ENCODE data around the gene NAB2. TPM values are rescaled to one million over a fixed set of nuclear protein-coding genes. Genes with fewer than 3 reads are reported as not detected.

The NAB2 gene
- total RNA-seq, 2 experiments from 2014 or later, result 52.1 to 53.6 TPM

DNA sequence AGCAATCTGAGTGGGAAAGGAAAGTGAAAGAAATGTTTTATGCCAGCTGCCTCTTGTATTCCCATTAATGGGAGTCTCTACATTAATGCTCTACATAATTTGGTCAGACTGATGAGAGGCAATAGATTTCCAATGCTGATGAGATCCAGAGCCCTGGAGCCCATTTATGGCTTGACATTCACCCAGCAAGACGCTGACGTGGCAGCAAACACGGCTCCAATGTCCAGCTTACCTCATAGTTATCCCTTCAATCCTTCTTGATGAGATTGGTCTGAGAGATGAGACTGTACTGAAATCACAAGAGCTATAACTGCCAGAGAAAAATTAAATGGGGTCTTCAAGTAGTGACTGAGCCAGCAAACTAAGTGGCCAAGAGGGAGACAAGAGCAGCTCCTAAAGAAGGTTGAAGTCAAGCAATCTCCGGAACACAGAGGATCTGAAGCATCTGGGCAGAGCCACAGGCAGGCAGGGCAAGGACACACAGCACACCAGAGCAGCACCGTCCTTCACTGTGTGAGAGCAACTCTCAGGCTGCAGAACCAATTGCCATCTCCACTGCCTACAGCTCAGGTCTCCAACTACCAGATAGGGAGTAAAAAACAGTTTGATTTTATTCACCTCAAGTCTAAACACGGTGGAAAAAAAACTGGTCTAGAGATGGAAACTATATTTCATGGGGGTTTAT lies 31.7 kb upstream of the NAB2 start:
- ChIA-PET CTCF (no interaction called here), POLR2A (no interaction called here)

GRCh38 chr12:57058454-57058853 lies 30.5 kb upstream of the NAB2 start:
- POLR2A ChIA-PET, result no interaction called here
- CTCF ChIA-PET, result interaction anchor here (1.2 to 2.9 kb wide), 3 partner anchors 10 to 54 kb away, joined by 6 to 14 read pairs (median 6); partner anchors contain the start of gene STAT6

- ChIA-PET POLR2A (interaction anchor here (1.0 to 2.5 kb wide), 2 partner anchors 26 to 47 kb away, joined by 3 to 15 read pairs; partner anchors contain the start of gene STAT6), CTCF (interaction anchor here (1.3 to 2.8 kb wide), 2 partner anchors 14 to 60 kb away, joined by 4 to 9 read pairs; partner anchors contain the start of gene NEMP1)
Measured at GRCh38 chr12:57063991-57064685, 24.8 kb upstream of the NAB2 start.

GRCh38 chr12:57066245-57066644 lies 22.7 kb upstream of the NAB2 start:
- CTCF ChIA-PET, result interaction anchor here (1.0 to 6.9 kb wide), 7 partner anchors 12 to 58 kb away, joined by 3 to 83 read pairs (median 3); partner anchors contain the start of genes NEMP1 and STAT6
- POLR2A ChIA-PET, result interaction anchor here (2.5 kb wide), 1 partner anchor 45 kb away, joined by 15 read pairs; the partner anchor contains the start of gene STAT6

DNA sequence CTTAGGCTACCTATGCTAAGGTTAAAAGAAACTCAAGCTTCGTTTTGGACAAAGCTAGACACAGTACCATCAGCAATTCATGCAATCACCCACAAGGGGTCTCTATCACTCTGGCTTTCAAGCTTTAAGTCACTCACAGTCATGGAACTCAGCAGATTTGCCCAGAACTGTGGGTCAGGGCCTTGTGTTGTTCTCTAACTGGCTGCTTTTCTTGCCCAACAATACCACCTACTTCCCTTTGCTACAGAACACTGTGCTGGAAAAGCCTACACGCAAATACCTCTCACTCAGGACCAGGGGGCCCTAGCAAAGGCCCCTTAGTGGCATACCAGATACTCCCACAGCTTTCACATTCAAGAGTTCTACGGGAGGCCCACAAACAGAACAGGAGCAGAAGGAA lies 19.4 kb upstream of the NAB2 start:
- POLR2A ChIA-PET, result interaction anchor here (1.3 to 1.8 kb wide), 2 partner anchors 9 to 42 kb away, joined by 5 to 18 read pairs; partner anchors contain the start of gene STAT6
- CTCF ChIA-PET, result interaction anchor here (0.6 to 6.9 kb wide), 19 partner anchors 9 to 398 kb away, joined by 3 to 83 read pairs (median 4); partner anchors contain the start of genes LRP1, NEMP1 and STAT6

GRCh38 chr12:57072661-57073060 lies 16.3 kb upstream of the NAB2 start:
- CTCF ChIA-PET, result interaction anchor here (0.7 to 4.6 kb wide), 4 partner anchors 14 to 315 kb away, joined by 3 to 44 read pairs (median 5); partner anchors contain the start of gene STAT6
- POLR2A ChIA-PET, result interaction anchor here (0.7 kb wide), 1 partner anchor 9 kb away, joined by 3 read pairs; no protein-coding TSS in a partner anchor

DNA sequence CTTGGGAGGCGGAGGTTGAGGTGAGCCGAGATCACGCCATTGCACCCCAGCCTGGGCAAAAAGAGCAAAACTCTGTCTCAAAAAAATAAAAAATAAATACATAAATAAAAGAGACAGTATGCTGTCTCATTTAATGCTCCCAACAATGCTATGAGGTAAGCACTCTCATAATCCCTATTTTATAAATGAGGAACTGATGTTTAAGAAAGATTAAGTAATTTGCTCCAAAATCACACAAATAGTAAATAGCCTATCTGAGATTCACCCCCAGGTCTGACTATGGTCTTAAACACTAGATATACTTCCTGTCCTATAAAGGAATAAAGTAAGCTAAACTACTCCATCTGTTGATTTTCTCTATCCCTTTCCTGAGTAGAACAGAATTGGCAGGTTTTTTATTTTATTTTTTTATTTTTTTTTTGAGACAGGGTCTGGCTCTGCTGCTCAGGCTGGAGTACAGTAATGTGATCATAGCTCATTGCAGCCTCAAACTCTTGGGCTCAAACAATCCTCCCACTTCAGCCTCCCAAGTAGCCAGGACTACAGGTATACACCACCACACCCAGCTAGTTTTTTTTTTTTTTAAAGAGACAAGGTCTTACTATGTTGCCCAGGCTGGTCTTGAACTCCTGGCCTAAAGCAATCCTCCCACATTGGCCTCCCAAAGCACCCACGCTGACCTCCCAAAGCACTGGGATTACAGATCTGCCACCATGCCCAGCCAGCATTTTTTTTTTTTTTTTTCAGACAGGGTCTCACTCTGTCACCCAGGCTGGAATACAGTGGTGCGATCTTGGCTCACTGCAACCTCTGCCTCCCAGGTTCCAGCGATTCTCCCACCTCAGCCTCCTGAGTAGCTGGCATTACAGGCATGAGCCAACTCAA lies 15.1 kb upstream of the NAB2 start:
- ChIA-PET POLR2A (interaction anchor here (0.7 kb wide), 1 partner anchor 106 kb away, joined by 4 read pairs; no protein-coding TSS in a partner anchor), CTCF (interaction anchor here (0.8 to 1.8 kb wide), 5 partner anchors 20 to 67 kb away, joined by 4 to 11 read pairs (median 4); partner anchors contain the start of gene STAT6)

DNA sequence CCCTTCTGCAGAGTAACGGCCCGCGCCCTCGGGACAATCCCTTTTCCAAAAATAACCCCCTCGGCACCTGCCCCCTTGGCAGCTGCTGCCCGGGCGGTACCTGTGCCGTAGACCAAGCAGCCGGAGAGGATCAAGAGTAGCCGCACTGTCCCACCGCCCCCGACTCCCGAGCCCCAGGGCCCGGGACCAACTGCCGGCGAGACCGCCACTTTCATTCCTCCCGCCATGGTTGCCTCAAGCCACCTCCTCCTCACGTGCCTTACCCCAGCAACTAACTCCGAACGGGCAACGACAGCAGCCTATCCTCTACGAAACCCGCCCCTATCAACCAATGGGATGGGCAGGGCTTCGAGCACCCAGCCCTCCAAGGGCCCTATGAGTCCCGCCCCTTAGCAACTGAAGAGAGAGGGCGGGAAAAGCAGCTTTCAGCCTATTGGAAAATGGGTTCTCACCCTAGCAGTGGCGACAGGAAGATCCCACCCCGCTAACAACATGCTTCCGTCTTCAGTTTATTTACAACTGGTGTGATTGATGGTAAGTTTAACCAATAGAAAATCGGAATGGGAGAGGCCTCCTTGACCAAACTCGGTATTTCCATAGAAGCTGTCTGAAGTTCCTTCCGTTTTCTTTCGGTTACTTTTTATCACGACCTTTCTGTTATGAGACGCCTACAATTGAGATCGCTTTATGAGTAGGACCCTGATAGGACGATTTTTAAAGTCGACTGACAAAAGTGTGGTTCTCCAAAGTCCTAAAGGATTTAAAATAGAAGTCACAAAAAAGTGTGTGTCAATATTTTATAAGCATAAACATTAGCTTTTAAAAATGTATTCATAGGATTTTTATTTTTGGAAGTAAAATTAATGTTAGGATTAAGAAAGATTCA lies 10.2 kb upstream of the NAB2 start, which contains the start of gene NEMP1:
TSS of gene NEMP1 (minus strand) at position 273 of the 886 bp plus-strand sequence. CDS start at position 227, 46 bp downstream.
- ChIA-PET CTCF (interaction anchor here (0.9 to 4.0 kb wide), 9 partner anchors 10 to 71 kb away, joined by 3 to 17 read pairs (median 7); partner anchors contain the start of gene NAB2), POLR2A (interaction anchor here (0.8 to 2.5 kb wide), 10 partner anchors 9 to 353 kb away, joined by 3 to 27 read pairs (median 5); partner anchors contain the start of genes NAB2, NACA and STAT6)

DNA sequence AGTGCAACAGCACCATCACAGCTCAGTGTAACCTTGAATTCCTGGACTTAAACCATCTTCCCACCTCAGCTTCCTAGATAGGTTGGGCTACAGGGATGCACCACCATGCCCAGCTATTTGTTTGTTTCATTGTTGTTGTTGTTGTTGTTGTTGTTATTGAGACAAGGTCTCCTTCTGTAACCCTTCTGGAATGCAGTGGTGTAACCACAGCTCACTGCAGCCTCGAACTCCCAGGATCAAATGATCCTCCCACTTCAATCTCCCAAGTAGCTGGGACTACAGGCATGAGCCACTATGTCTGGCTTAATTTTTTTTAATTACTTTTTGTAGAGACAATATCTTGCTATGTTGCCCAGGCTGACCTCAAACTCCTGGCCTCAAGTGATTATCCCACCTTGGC lies 9.1 kb upstream of the NAB2 start:
- ChIA-PET CTCF (interaction anchor here (0.7 to 4.0 kb wide), 9 partner anchors 9 to 147 kb away, joined by 3 to 17 read pairs (median 5); partner anchors contain the start of gene NAB2), POLR2A (interaction anchor here (1.0 to 2.5 kb wide), 6 partner anchors 9 to 354 kb away, joined by 4 to 27 read pairs (median 6); partner anchors contain the start of genes NAB2, NACA and STAT6)

GRCh38 chr12:57080855-57081254 lies 8.1 kb upstream of the NAB2 start:
- ChIA-PET CTCF (interaction anchor here (1.5 to 4.0 kb wide), 3 partner anchors 9 to 44 kb away, joined by 3 to 17 read pairs (median 4); no protein-coding TSS in a partner anchor), POLR2A (interaction anchor here (0.6 kb wide), 1 partner anchor 8 kb away, joined by 3 read pairs; no protein-coding TSS in a partner anchor)

- CTCF ChIA-PET, result no interaction called here
- POLR2A ChIA-PET, result interaction anchor here (1.0 kb wide), 2 partner anchors 25 to 26 kb away, joined by 4 to 7 read pairs; partner anchors contain the start of gene STAT6
Measured at GRCh38 chr12:57085999-57086492, 2.9 kb upstream of the NAB2 start.

DNA sequence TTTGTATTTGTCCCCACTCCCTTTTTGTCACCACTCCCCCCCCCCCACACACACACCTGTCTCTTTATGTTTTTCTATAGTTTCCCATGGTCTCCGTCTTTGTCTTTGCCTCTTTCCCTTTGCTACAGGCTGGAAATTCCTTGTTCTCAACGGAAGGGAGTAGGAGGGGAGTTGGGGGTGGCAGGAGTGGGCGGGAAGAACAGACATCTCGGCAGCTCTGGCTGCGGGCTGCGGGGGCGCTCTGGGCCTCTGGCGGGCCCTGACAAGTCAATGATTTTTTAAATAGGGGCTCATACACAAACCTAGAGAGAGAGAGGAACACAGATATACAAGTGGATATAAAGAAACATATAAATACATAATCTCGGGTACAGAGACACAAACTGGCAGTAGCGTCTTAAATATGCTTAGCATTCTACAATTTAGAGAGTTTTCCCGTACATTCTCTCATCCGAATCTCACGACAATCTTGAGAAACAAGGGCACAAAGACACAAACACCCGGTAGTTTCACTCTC lies 2.4 kb upstream of the NAB2 start:
- CTCF ChIA-PET, result interaction anchor here (0.6 to 1.0 kb wide), 2 partner anchors 10 to 14 kb away, joined by 3 to 4 read pairs; no protein-coding TSS in a partner anchor

DNA sequence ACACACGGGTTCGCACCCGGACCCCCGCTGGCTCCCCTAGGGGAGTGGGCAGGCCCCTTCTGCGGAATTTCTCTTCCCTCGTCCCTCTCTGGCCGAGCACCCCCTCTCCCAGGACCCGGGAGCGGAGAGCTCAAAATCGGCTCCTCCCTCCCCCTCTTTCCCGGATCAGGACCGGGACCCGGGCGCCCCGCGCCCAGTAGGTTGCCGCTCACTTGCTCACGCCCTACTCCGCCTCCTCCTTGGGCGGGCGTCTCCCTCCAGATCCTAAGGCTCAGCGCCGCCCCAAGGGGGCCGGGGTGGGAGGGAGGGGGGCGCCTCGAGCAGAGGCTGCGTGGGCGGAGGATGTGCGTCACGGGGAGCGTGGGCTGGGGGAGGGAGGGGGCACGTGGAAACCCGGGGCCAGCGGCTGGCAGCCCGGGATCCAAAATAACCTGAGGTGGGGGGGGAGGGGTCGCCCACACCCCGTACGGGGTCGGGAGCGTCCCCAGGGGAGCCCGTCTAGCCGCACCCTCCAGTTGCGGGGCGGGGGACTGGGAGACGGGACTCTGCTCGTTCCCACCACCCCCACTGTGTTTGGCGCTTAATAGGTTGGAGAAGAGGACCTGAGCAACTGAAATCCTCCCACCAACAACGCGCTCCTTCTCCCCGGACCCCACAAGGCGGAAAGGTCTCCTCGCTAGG lies 1.8 kb upstream of the NAB2 start:
- POLR2A ChIA-PET, result interaction anchor here (0.5 to 3.8 kb wide), 6 partner anchors 8 to 143 kb away, joined by 3 to 20 read pairs (median 6); partner anchors contain the start of genes NEMP1, SHMT2 and STAT6
- CTCF ChIA-PET, result interaction anchor here (0.6 to 2.6 kb wide), 7 partner anchors 8 to 24 kb away, joined by 3 to 25 read pairs (median 4); partner anchors contain the start of genes NEMP1 and STAT6

More for the DNA sequence above, 2.4 kb upstream of the NAB2 start:
- POLR2A ChIA-PET, result interaction anchor here (0.5 to 1.0 kb wide), 3 partner anchors 15 to 26 kb away, joined by 3 to 7 read pairs (median 4); partner anchors contain the start of gene STAT6

DNA sequence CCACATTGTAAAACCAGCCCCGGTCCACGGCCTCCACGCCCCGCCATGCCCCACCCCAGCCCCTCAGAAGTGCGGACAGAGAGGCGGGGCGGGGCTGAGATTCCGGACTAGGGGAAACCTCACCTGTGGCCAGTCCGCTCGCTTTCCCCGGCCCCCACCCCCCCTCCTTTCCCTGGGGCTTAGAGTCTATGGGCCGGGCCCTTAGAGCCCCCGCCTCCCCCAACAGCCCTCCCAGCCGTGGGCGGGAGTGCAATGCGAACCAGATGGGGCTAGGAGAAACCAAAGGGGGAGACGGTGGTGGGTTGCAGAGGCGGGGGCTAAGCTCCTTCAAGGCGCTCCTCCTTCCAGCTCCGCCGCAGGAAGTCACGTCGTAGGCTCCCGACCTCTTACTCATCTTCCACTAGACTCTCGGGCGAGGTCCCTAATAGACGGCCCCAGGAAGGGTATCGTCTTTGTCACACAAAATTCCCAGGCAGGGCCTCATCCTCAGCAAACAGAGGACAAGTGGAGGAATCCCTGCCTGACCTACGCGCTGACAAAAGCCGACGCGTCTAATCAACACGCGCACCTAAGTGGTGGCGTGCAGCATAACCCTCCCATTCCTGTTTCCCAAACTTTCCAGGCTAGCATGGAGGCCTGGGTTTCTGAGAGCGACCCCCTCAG lies 1.1 kb upstream of the NAB2 start:
- ChIA-PET POLR2A (interaction anchor here (1.0 to 3.8 kb wide), 4 partner anchors 9 to 142 kb away, joined by 3 to 20 read pairs (median 11); partner anchors contain the start of genes NEMP1, SHMT2 and STAT6), CTCF (interaction anchor here (0.7 to 2.6 kb wide), 6 partner anchors 8 to 23 kb away, joined by 3 to 25 read pairs (median 4); partner anchors contain the start of genes NEMP1 and STAT6)
